ENCODE data around the gene PRPF39.
"Not testable (repeated sequence)": the region's sequence is repeated elsewhere in the genome, so short reads cannot be mapped to it uniquely, and the experiment has no call there.

Gene PRPF39

GRCh38 chr14:45140661-45141187 lies 56.8 kb downstream of the PRPF39 start:
- no peak for DNase-seq

GRCh38 chr14:45142083-45142482 lies 58.2 kb downstream of the PRPF39 start:
- DNase-seq: not testable (repeated sequence)

GRCh38 chr14:45144658-45145057 lies 60.7 kb downstream of the PRPF39 start:
- no peak for DNase-seq

GRCh38 chr14:45145214-45145613 lies 61.3 kb downstream of the PRPF39 start:
- no peak for DNase-seq

GRCh38 chr14:45149602-45150001 lies 65.7 kb downstream of the PRPF39 start:
- DNase-seq: no peak

- DNase-seq: no peak
Measured at GRCh38 chr14:45150386-45150890, 66.5 kb downstream of the PRPF39 start.

GRCh38 chr14:45156067-45156466 lies 72.2 kb downstream of the PRPF39 start:
- no peak for DNase-seq

Data from NCI-H2029 treated with DMSO at 0.1 percent for 48 hours (cell line).